HT-29 (cell line): ENCODE results near the gene NAV2. TPM values are rescaled to one million over a fixed set of nuclear protein-coding genes. Genes with fewer than 3 reads are reported as not detected.

Source experiments
- DNase-seq: peaks from one replicate; pipeline ENCODE4 v3.0.0-alpha.2; 2015; ENCODE audit warnings: low spot score
- total RNA-seq: library from RNA; depleted of rRNA; stranded (reverse); fragments of >200 nt; shearing (Covaris generic); gene quantifications from 2 replicates; pipeline ENCODE4 v1.2.3, GENCODE V29; 2014

The NAV2 gene
- total RNA-seq, 1 experiment from 2014 or later, result 0.05 TPM

GRCh38 chr11:19808076-19808911, 95.7 kb downstream of the NAV2 start:
- DNase-seq, result no peak

DNA sequence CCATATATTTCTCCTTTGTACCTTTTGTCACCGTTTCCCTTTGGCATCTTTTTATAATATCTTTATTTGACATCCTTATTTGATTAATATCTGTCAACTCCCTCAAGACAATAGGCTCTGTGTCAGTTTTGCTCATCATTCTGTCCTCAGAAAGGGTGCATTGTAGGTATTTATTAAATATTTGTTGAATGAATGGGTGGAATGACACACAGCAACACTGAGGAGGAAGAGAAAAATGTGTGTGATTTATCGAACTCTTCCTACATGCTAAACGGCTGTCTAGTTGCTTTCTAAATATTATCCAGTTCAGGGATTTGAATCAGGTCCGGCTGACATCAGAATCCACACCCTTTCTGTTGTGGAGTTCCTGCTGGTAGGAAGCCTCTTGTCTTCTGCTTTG, 98.2 kb downstream of the NAV2 start:
- no peak for DNase-seq

DNA sequence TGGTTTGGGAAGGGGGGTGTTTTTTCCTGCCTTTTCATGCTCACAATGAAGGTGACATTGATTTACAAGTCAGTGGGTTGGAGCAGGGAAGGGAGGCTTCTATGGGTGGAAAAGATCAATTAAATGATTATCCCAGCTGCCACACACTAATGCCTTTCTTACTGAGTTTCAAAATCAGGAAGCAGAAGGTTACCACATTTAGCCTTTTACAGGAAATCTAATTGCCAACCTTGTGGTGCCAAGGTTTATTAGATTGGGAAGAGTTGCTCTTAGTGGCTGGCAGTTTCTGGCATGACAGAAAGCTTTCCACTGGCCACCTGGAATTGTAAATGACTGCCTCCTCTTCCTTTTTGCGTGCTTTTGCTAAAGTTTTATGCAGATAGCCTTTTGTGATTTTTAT, 98.7 kb downstream of the NAV2 start:
- no peak for DNase-seq

DNA sequence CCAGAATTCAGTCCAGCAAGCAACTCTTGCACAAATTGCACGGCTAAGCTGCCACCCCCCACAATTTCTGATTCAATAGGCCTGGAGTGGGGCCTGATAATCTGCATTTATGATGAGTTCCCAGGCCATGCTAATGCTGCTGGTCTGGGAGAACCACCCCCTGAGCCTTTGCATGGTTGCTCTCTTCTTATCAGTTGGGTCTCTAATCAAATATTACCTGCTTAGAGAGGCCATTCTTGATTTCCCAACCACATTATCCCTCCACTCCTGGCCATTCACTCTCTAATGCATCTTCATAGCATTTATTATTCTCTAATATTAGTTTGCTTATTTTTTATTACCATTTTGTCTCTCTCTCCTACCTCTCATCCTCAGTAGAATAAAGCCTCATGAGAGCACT, 99.5 kb downstream of the NAV2 start:
- no peak for DNase-seq

DNA sequence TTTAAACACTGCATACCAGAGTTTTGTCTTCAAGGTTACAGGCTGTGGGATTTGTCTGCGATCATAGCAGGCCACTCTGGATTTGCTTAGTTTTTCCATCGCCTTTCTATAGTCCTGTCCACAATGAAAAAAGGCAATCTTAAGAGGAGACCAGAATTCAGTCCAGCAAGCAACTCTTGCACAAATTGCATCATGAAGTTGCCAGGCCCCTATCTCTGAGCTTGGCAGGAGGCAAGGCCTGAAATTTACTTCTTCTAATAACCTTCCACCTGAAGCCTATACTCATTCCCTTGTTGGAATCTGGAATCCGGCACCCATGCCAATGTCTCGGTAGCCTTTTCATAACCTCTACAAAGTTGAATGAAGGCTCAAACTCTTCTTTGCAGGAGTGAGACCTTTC, 100.1 kb downstream of the NAV2 start:
- DNase-seq, result no peak

DNA sequence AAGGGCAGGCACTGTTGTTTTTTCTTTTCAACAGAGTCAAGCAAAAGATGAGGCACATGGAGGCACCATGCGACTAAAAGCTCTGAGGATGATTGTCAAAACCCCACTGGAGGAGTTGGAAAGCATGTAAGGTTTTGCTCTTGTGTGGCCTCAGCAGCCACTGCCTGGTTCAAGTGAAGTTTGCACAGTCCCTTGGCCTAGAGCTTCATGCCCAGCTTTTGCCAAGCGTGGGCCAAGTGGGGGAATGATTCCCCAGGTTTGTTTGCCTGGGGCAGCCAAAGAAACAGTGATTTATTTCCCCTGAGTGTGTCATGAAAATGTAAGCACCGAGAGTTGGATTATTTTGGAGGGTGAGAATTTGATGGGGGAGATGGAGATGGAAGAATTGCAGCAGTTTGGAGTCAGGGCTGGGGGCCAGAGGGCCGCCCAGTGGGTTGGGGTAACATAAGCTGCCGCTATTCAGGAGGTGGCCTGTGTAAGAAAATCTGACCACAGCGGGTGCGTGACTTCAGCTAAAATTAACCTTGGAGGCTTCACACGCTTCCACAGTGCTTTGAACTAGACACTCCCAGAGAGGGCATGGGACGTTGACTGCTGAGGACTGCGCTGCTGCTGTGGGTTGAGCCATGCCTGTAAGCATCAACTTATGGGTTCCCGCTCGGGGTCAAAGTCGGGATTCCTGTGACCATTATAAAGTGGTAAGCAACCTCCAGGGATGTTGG, 100.7 kb downstream of the NAV2 start:
- no peak for DNase-seq

- DNase-seq, result no peak
These were observed 101.8 kb downstream of the NAV2 start for GRCh38 chr11:19814421-19814820.

GRCh38 chr11:19816040-19816439, 103.4 kb downstream of the NAV2 start:
- no peak for DNase-seq

- DNase-seq, result no peak
These were observed 104.2 kb downstream of the NAV2 start for GRCh38 chr11:19816817-19817216.

GRCh38 chr11:19817265-19817851, 104.7 kb downstream of the NAV2 start:
- no peak for DNase-seq

DNA sequence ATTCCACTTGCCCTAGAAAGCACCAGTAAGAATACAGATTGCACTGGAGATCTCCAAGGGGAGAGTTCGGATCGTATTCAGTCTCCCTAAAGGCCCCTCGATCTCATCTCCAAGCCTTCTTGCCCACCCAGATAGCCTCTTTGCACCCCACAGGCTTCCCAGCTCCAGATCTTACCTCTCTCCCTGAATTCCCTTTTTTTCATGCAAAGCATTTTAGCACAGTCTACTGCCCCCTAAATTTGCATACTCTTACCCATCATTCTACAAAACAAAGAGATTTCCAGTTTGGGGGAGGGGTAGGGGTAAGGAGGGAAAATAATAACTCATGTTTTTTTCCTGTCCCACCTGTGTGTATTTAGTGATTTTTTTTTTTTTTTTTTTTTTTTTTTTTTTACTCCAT, 105.2 kb downstream of the NAV2 start:
- no peak for DNase-seq

- DNase-seq, result no peak
These were observed 106.0 kb downstream of the NAV2 start for GRCh38 chr11:19818619-19819018.

DNA sequence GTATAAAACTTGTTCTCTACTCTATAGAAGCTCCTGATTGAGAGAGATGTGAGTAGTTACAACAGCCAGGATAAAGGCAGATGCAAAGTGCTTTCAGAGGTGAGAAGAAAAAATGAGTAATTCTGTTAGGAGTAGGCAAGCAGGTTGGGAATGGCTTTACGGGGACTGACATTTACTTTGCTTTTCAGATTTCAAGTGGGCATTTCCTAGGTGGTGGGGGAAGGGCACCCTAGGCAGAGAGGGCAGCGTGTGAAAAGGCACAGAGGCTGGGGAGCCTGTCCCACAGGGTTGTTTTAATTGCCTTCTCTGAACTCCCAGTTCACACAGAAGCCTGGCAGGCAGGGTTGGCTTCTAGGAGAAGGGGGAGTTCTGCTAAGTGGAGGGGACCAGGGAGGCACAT, 106.5 kb downstream of the NAV2 start:
- DNase-seq, result no peak

- no peak for DNase-seq
These were observed 107.5 kb downstream of the NAV2 start for GRCh38 chr11:19820100-19820499.

- no peak for DNase-seq
These were observed 108.8 kb downstream of the NAV2 start for GRCh38 chr11:19821412-19821875.

GRCh38 chr11:19821993-19822392, 109.4 kb downstream of the NAV2 start:
- DNase-seq, result no peak

DNA sequence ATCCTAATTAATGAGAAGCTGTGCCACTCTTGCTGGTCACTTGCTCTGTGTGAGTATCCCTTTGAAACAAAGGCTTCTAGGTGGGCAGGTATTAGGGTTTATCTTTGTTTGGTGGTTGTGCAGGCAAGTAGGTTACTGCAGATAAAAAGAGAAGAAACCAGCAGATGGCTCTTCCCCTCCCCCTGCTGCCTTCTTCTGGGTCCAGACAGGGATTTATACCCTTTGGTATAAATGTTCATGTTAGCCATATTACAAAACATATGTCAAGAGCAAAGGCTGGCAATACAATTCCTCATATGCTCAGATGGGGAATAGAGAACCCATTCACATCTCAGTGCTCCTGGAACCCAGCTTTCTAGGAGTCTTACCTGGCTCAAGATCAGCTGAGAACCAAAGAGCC, 109.9 kb downstream of the NAV2 start:
- DNase-seq, result no peak

DNA sequence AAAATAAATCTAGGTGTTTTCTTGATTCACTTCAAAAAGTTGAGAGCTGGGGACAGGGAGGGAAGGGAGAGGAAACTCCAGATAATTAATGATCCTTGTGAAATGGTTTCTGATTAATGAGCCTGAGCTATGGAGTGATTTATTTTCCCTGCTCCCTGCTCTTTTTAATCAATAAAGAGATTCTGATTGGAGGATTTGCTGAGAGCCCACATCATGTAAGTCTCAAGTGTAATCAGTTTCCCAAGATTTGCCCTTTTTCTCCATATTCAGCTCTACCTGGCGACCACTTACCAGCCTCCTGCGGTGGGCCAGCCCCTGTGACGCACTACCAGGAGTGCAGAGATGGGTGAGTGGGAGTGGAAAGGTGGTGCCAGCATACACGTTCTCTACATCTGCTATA, 114.0 kb downstream of the NAV2 start:
- DNase-seq, result no peak

GRCh38 chr11:19827399-19828135, 114.9 kb downstream of the NAV2 start:
- no peak for DNase-seq

DNA sequence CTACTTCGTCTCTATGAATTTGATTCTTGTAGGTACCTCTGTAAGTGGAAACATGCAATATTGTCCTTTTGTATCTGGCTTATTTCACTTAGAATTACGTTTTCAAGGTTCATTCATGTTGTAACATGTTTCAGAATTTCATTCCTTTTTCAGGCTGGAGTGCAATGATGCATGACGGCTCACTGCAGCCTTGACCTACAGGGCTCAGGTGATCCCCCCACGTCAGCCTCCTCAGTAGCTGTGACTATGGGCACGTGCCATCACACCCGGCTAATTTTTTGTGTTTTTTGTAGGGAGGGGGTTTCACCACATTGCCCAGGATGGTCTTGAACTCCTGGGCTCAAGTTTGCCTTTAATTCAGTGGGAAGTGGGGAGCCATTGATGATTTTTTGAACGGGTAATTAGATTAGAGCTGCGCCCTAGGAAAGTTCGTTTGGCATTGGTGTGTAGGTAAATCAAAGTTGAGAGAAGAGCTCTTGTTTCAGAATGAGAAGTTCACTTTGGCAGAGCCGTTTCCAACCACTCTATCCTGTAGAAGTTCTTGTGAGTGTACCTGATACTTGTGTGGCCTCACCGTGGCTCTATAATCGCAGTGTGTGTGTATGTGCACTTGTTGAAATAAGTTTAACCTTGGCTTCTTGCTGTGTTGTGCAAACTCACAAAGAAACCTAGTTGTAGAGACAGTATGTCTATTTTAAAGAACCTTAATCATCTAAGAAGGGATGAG, 115.9 kb downstream of the NAV2 start:
- DNase-seq, result no peak
